SH-SY5Y (cell line): ENCODE results near the gene SSNA1.

Source experiments
- GATA2 ChIP-seq: IDR thresholded peaks from 2 replicates; pipeline ENCODE4 v1.6.1; 2011; ENCODE audit warnings: mild to moderate bottlenecking, low read depth, low read length
- GATA3 ChIP-seq: IDR thresholded peaks from 2 replicates; pipeline ENCODE4 v1.6.1; 2011; ENCODE audit warnings: low read depth, mild to moderate bottlenecking, low read length, moderate library complexity

DNA sequence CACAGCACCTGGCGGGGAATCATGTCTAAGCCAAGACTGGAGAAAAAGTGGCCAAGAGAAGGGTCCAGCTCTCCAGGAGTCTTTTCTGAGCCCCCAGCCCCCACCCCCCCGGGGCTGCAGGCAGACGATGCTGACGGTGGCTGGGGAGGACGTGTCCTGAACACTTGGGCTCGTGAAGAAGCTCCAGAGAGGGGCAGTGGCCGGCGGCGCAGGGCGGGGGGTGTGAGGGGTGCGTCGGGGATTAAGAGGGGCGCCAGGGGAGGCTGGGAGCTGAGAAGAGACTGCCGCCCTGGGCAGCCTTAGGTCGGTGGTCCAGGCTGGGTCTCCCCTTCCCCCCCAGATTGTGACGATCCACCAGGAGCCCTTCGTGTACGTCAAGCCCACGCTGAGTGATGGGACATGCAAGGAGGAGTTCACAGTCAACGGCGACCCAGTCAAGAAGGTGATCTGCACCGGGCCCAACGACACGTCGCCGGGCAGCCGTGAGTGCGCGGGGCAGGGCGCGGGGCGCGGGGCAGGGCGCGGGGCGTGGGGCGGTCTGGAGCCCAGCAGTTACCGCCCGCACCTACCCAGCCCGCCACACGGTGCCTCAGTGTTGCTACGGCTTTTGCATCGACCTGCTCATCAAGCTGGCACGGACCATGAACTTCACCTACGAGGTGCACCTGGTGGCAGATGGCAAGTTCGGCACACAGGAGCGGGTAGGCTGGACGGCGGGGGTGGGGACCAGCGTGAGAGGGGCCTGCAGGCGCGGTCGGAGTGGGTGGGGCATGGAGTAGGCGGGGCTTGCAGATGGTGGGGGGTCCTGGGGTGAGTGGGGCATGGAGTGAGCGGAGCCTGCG is 27.5 kb upstream of the SSNA1 start:
- TF ChIP-seq GATA3: no peak
- no peak for TF ChIP-seq GATA2
